SIG-M5 treated with dmso at 0.1 percent for 504 hours (cell line): ENCODE measurements around the gene GABARAP.

Experiments
- DNase-seq: peaks from one replicate; lab custom pipeline; 2025; ENCODE audit not compliant: unreplicated experiment; lab: John Stamatoyannopoulos, UW

Gene GABARAP

GRCh38 chr17:7208754-7209460, 33.3 kb downstream of the GABARAP start:
- DNase-seq = no peak

DNA sequence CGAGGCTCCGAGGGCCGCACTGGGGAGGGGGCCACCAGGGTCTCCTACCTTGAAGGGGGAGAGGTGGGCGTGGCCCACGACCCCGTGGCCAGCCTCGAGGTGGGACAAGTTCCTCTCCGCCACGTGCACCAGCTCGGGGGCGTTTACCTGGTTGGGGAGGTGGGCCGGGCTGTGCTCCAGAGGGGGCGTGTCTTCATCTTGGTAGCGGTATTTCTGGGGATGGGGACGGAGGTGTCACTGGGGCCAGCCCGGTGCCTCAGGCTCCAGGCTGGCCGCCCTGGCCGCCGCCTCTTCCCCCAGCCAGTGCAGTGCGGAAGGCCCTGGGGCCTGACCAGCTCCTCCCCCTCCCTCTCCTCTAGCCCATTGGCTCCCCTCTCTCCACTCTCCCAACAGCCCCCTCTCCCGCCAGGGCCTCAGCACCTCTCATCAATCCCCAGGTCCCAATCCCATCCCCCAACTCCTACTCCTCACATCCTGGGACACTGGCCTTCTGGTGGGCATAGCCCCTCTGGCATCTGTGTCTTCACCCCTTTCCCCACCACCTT, 34.1 kb downstream of the GABARAP start:
- no peak for DNase-seq

DNA sequence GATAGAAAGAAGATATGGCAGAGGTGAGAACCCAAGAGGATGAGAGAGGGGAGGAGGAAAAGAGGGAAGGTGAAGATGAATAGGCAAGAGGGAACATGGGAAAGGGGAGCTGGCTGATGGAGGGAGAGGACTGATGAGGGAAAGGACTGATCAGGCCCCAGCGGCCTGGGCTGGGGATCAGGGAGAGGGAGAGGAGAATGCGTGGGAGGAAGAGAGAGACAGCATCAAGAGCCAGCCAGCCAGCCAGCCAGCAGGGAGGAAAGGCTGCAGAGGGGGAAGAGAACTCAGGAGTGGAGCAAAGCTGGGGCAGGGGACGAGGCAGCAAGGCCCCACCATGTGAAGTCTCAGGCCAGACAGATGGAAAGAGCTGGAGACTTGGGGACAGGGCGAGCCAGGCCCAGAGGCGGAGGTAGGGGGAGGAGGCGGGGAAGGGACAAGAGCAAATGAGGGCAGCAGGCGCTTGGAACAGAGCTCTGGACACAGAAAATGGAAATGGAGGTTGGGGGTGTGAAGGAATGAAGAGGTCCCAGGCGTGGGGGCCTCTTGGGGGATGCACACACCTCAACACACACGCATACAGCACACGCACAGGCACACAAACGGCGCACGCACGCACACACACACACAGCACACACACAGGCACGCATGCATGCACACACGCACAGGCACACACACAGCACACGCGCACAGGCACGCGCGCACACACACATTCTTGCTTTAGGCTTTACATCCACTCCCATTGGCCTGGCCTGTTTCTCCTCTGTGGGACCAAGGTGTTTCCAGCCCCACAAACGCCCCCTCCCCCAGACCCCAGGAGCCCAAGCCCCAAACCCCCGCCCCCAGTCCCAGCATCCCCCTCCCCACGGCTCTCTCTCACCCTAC, 34.9 kb downstream of the GABARAP start:
- DNase-seq = no peak

DNA sequence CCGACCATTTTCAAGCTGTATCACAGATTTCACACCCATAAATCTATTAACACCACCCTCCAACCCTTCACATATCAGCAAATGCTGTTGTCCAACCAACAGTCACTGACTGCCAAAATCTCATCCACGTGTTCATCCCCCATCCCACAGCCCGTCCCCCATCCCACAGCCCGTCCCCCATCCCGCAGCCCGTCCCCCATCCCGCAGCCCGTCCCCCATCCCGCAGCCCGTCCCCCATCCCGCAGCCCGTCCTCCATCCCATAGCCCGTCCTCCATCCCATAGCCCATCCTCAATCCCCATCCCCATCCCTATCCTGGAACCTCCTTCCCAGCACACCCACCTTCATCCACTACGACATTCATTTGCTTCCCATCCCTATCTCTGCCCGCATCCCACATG, 36.7 kb downstream of the GABARAP start:
- DNase-seq = no peak

- DNase-seq = peak; percentile 63
Observed at GRCh38 chr17:7204828-7205461, 37.3 kb downstream of the GABARAP start.

- no peak for DNase-seq
Observed at GRCh38 chr17:7204336-7204735, 37.9 kb downstream of the GABARAP start.

GRCh38 chr17:7203391-7203790, 38.9 kb downstream of the GABARAP start:
- DNase-seq = no peak

DNA sequence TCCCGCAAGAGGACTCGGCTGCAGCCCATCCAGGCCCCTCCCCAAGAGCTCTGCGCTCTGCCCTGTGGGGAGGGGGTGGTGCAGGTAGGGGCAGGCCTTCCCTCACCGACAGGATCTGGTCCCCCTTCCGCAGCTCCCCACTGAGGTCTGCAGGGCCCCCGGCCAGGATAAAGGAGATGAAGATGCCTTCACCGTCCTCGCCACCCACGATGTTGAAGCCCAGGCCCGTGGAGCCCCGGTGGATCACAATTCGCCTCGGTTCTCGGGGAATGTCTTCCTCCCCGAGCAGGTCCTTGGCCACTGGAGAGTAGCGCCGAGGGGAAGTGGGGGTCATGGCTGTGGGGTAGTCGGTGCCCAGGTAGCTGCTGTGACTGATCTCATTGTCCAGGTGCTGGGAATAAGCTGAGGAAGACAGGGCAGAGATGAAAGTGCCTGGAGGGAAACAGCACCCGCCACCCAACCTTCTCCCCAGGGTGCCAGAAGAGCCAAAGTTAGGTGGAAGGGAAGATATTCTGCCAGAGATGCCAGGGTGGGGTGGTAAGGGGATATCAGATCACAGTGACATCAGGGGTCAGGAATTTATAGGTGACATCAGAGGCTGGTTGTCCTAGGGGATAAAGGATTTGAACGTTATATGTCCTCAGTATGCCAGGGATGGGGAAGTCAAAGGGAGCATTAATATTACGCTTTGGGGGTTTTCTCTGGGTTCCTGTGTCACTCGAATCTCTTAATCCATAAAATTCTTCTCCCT, 45.4 kb downstream of the GABARAP start:
- no peak for DNase-seq

DNA sequence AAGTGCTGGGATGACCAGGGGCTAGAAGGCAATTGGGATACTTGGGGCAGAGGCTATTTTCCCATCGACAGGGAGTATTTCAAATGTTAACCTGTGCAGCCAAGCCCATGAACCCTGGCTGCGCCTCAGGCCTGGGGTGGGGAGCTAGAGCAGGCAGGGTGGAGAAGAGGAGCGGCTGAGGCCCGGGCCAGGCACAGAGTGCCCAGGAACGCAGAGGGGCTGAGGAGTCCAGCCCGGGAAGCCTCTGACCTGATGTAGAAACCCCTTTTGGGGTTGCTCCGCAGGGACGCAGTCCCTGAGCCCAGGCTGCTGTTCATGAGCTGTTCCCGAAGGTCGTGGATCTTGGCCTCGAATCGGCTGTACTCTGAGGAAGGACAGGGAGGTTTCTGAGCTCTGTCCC, 46.3 kb downstream of the GABARAP start:
- DNase-seq = no peak

DNA sequence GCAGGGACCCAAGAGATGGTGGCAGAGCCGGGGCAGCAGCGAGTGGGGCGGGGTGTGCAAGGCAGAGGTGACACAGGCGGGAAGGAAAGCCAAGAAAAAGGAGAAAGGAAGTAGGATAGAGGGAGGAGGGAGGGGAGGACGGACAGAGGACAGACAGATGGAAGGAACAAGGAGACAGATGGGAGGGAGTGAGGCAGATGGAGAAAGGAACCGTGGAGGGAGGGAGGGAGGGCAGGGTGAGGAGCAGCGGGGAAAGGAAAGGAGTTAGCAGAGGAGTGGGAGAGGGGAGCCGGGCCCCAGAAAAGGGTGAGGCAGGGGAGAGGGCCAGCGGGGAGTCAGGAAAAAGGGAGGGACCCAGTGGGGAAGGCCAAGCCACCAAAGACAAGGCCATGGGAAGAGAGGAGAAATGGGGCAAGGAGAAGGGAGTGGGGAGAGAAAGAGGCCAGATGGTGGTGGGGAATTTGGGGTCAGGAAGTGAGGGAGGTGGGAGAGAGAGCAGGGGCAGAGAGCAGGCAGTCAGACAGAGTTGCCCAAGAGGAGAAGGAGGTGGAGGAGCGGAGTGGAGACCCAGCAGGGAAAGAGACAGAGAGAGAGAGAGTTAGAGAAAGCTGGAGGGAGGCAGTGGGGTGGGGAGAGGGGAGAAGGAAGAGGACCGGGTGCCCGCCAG, 49.8 kb downstream of the GABARAP start:
- no peak for DNase-seq

DNA sequence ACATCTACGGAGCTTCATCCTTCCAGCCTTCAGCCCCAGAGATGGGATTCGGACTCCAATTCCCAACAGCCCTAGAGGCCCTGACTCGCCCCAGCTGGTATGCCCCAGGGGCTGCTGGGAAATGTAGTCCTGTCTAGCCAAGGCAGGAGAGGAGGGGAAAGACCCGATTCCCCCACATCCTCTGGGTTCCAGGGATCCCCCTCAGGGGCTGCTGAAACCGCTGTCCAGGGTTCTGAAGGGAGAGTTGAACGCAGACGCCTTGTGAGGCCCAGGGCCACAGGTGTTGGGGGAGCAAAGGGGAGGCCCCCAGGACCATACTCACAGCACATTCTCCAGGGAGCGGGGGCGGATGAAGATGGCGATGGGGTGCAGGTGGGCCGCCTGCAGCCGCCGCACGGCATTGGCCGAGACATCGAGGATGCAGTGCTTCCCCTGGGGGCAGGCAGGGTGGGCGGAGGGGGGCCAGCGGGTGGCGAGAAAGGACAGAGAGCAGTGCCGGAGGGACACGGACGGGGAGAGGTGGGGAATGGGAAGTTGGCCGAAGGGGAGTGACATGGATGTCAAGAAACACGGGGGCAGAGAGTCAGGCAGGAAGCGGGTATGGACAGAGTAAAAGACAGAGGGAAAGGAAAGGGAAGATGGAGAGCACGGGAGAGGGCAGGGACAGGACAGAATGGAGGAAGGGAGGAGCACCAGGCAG, 50.5 kb downstream of the GABARAP start:
- no peak for DNase-seq

- no peak for DNase-seq
Observed at GRCh38 chr17:7191069-7191468, 51.2 kb downstream of the GABARAP start.

GRCh38 chr17:7190276-7190917, 51.9 kb downstream of the GABARAP start:
- no peak for DNase-seq
